HL-60 (cell line): ENCODE data around the gene GABBR1.

Source experiments
- GABPA ChIP-seq: IDR thresholded peaks from 2 replicates; pipeline ENCODE4 v1.6.1; 2012; ENCODE audit warnings: low read depth
- POLR2AphosphoS5 ChIP-seq: IDR thresholded peaks from 2 replicates; pipeline ENCODE4 v1.6.1; 2012; ENCODE audit warnings: low read depth
- TF ChIP-seq, protein P1 (sequence below): IDR thresholded peaks from one replicate; pipeline ENCODE4 v1.5.1; 2011; ENCODE audit warnings: low read length, control low read depth, inconsistent platforms; ENCODE audit not compliant: insufficient read depth

DNA sequence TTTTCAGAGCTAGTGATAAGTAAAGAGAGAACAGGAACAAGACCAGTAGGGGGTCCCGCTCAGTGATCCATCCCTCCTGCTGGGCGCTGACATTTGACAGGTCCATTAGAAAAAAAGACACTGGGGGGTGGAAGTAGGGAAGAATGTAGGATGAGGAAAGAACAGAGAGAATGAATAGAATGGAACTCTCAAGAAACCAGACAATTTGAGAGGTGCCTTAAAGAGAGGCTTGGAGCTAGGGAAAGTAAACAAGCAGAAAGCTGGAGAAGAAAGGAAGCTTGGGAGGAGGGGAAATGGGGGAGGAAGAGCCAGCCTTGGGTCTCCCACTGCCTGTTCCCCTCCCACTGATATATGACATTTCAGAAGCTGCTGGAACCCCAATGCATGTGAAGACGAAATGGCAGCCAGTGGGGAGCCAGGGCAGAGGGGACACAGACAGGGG, 8.4 kb downstream of the GABBR1 start:
- TF ChIP-seq, protein P1, sequence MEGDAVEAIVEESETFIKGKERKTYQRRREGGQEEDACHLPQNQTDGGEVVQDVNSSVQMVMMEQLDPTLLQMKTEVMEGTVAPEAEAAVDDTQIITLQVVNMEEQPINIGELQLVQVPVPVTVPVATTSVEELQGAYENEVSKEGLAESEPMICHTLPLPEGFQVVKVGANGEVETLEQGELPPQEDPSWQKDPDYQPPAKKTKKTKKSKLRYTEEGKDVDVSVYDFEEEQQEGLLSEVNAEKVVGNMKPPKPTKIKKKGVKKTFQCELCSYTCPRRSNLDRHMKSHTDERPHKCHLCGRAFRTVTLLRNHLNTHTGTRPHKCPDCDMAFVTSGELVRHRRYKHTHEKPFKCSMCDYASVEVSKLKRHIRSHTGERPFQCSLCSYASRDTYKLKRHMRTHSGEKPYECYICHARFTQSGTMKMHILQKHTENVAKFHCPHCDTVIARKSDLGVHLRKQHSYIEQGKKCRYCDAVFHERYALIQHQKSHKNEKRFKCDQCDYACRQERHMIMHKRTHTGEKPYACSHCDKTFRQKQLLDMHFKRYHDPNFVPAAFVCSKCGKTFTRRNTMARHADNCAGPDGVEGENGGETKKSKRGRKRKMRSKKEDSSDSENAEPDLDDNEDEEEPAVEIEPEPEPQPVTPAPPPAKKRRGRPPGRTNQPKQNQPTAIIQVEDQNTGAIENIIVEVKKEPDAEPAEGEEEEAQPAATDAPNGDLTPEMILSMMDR: no peak
- TF ChIP-seq GABPA (no peak), POLR2AphosphoS5 (no peak)
